ENCODE data around the gene PROCA1. TPM values are rescaled to one million over a fixed set of nuclear protein-coding genes. Genes with fewer than 3 reads are reported as not detected.
A peak's percentile ranks its signal among the peaks of the same experiment; 100 is the strongest.

PROCA1 gene
- total and polyA plus RNA-seq, 2 of the 13 experiments (the other 11 are each of a cell fraction or from before 2014, with no cell fraction given): 0.73 to 1.5 TPM

GRCh38 chr17:28750178-28751047 is 38.7 kb upstream of the PROCA1 start (continued):
- TF ChIP-seq, protein P1, sequence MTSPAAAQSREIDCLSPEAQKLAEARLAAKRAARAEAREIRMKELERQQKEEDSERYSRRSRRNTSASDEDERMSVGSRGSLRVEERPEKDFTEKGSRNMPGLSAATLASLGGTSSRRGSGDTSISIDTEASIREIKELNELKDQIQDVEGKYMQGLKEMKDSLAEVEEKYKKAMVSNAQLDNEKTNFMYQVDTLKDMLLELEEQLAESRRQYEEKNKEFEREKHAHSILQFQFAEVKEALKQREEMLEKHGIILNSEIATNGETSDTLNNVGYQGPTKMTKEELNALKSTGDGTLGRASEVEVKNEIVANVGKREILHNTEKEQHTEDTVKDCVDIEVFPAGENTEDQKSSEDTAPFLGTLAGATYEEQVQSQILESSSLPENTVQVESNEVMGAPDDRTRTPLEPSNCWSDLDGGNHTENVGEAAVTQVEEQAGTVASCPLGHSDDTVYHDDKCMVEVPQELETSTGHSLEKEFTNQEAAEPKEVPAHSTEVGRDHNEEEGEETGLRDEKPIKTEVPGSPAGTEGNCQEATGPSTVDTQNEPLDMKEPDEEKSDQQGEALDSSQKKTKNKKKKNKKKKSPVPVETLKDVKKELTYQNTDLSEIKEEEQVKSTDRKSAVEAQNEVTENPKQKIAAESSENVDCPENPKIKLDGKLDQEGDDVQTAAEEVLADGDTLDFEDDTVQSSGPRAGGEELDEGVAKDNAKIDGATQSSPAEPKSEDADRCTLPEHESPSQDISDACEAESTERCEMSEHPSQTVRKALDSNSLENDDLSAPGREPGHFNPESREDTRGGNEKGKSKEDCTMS (CRISPR knock-in tag; conservative IDR thresholded peaks at IDR 0.05): no peak
- TF ChIP-seq MEF2D (CRISPR knock-in tag; IDR thresholded peaks at IDR 0.05) (no peak), FOXK2 (IDR thresholded peaks at IDR 0.05) (no peak), ZNF792 (CRISPR knock-in tag; IDR thresholded peaks at IDR 0.05) (peak; percentile 38; the same call in 1 of the 2 replicates), ZMYM4 (CRISPR knock-in tag; IDR thresholded peaks at IDR 0.05) (peak; percentile 47; the same call in 1 of the 2 replicates), ZMAT5 (CRISPR knock-in tag; IDR thresholded peaks at IDR 0.05; ENCODE audit: borderline replicate concordance, low read depth) (no peak), REPIN1 (CRISPR knock-in tag; IDR thresholded peaks at IDR 0.05; ENCODE audit: borderline replicate concordance, low read depth) (peak; percentile 82; the same call in 1 of the 2 replicates), CBX5 (CRISPR knock-in tag; IDR thresholded peaks at IDR 0.05; ENCODE audit: borderline replicate concordance) (peak; percentile 73; the same call in 1 of the 2 replicates), HMGXB4 (CRISPR knock-in tag; IDR thresholded peaks at IDR 0.05; ENCODE audit: borderline replicate concordance in 1 of 2, low read depth in 1 of 2) (peak; percentile 90 to 97), ZNF160 (CRISPR knock-in tag; IDR thresholded peaks at IDR 0.05) (no peak), HINFP (CRISPR knock-in tag; IDR thresholded peaks at IDR 0.05; ENCODE audit: low read depth) (no peak), MTF2 (CRISPR knock-in tag; IDR thresholded peaks at IDR 0.05; ENCODE audit: borderline replicate concordance) (no peak), PPARG (CRISPR knock-in tag; conservative IDR thresholded peaks at IDR 0.05) (peak; percentile 54), DMAP1 (CRISPR knock-in tag; IDR thresholded peaks at IDR 0.05) (0 out of 2 replicates have a peak, but pooled peaks have one; percentile 33), ZNF383 (CRISPR knock-in tag; IDR thresholded peaks at IDR 0.05; ENCODE audit: borderline replicate concordance) (no peak), SMAD9 (CRISPR knock-in tag; IDR thresholded peaks at IDR 0.05) (no peak), THYN1 (CRISPR knock-in tag; IDR thresholded peaks at IDR 0.05; ENCODE audit: borderline replicate concordance, low read depth) (no peak)
- TF ChIP-seq, protein P2, sequence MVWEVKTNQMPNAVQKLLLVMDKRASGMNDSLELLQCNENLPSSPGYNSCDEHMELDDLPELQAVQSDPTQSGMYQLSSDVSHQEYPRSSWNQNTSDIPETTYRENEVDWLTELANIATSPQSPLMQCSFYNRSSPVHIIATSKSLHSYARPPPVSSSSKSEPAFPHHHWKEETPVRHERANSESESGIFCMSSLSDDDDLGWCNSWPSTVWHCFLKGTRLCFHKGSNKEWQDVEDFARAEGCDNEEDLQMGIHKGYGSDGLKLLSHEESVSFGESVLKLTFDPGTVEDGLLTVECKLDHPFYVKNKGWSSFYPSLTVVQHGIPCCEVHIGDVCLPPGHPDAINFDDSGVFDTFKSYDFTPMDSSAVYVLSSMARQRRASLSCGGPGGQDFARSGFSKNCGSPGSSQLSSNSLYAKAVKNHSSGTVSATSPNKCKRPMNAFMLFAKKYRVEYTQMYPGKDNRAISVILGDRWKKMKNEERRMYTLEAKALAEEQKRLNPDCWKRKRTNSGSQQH (CRISPR knock-in tag; IDR thresholded peaks at IDR 0.05; ENCODE audit: low read depth): no peak
- TF ChIP-seq, protein P3, sequence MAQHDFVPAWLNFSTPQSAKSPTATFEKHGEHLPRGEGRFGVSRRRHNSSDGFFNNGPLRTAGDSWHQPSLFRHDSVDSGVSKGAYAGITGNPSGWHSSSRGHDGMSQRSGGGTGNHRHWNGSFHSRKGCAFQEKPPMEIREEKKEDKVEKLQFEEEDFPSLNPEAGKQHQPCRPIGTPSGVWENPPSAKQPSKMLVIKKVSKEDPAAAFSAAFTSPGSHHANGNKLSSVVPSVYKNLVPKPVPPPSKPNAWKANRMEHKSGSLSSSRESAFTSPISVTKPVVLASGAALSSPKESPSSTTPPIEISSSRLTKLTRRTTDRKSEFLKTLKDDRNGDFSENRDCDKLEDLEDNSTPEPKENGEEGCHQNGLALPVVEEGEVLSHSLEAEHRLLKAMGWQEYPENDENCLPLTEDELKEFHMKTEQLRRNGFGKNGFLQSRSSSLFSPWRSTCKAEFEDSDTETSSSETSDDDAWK (CRISPR knock-in tag; IDR thresholded peaks at IDR 0.05): no peak

Data from HepG2 (cell line).